Activated T-helper 9 cell treated with anti-CD3 and anti-CD28 coated beads, Interleukin-2, amount 50 U/mL, for 16 hours (primary cell): Measurements from ENCODE around the gene TTN.
"Not testable (repeated sequence)": the region's sequence is repeated elsewhere in the genome, so short reads cannot be mapped to it uniquely, and the experiment has no call there.

Experiments
- DNase-seq: peaks from one replicate; pipeline ENCODE4 v3.0.0-alpha.2; 2020; ENCODE audit warnings: low read depth

The TTN gene

GRCh38 chr2:178733975-178734374 is 73.2 kb downstream of the TTN start:
- no peak for DNase-seq

- no peak for DNase-seq
These were observed 74.3 kb downstream of the TTN start for GRCh38 chr2:178732913-178733312.

- no peak for DNase-seq
These were observed 75.9 kb downstream of the TTN start for GRCh38 chr2:178731300-178731699.

DNA sequence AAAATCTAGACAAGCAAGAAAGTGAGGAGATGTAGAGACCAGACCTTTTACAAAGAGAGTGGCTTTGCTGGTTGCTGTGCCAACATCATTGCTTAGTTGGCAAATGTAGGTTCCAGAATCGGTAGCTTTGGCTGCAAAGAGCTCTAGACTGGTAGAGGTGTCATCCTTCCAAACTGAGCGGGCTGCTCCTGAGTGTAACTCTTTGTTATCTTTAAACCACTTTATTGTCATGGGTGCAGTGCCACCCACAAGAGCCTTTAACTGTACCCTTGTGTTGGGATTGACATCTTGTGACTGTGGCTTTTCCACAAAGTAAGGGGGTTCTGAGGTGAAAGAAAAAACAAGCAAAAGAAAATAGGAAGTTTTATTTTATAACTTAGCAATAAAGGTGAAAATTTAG is 77.2 kb downstream of the TTN start:
- DNase-seq: no peak

GRCh38 chr2:178723786-178724346 is 83.4 kb downstream of the TTN start:
- no peak for DNase-seq

DNA sequence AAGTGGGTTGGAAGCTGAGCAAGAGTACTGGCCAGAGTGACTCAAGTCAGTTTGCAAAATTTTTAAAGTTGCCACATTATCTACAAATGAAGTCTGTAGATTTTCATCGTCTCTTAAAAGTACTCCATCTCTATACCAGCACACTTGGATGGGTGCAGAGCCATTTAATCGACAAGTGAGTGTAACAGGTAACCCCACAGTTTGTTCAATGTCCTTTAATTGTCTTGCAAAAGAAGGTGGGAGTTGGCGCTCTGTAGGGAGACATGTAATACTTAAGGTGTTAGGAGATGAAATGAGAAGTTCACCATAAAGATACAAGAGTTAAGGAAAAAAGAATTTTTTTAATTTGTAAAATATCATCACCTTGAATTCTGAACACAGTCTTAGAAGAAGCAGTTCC is 84.9 kb downstream of the TTN start:
- DNase-seq: no peak

- no peak for DNase-seq
These were observed 88.2 kb downstream of the TTN start for GRCh38 chr2:178718988-178719387.

GRCh38 chr2:178718283-178718682 is 88.9 kb downstream of the TTN start:
- DNase-seq: no peak

DNA sequence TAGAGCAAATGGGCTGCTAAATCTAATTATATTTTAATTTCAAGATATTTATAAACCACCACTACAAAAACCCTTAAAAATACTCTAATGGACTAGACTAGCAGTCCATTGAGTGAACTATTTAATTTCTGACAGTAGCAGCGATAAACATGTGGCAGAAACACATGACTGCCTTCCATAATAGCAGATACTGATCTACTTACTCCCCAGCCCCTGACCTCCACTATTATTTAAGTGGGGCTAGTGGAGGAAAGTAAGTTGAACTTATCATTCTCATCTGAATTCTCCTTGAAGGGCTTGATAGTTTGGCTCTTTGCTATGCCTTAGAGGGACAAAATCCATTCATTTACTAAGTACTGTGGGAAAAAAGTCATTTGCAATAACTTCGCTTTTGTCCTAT is 90.8 kb downstream of the TTN start:
- DNase-seq: no peak

DNA sequence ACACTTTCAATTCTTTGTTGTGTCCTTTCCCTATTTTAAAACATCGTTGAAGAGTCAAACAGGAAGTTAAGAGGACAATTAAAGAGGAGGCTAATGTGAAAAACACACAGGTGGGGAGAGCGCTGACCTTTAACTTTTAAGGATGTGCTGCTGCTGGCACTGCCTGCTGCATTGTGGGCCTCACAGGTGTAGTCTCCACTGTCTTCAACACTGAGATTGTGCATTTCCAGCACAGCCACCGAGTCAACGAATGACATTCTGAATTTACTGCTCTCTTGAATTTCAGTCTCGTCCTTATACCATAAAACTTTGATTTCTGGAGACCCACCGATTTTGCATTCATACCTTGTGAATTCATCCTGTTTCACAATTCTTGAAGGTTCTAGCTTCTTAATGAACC is 91.9 kb downstream of the TTN start:
- no peak for DNase-seq

- DNase-seq: no peak
These were observed 99.7 kb downstream of the TTN start for GRCh38 chr2:178707476-178707875.

GRCh38 chr2:178704876-178705275 is 102.3 kb downstream of the TTN start:
- no peak for DNase-seq

- DNase-seq: no peak
These were observed 104.9 kb downstream of the TTN start for GRCh38 chr2:178702361-178702760.

GRCh38 chr2:178700922-178701342 is 106.3 kb downstream of the TTN start:
- DNase-seq: no peak

GRCh38 chr2:178700136-178700535 is 107.1 kb downstream of the TTN start:
- DNase-seq: no peak

GRCh38 chr2:178692845-178693244 is 114.4 kb downstream of the TTN start:
- no peak for DNase-seq

GRCh38 chr2:178689808-178690207 is 117.4 kb downstream of the TTN start:
- DNase-seq: no peak

GRCh38 chr2:178683877-178684276 is 123.3 kb downstream of the TTN start:
- DNase-seq: no peak

DNA sequence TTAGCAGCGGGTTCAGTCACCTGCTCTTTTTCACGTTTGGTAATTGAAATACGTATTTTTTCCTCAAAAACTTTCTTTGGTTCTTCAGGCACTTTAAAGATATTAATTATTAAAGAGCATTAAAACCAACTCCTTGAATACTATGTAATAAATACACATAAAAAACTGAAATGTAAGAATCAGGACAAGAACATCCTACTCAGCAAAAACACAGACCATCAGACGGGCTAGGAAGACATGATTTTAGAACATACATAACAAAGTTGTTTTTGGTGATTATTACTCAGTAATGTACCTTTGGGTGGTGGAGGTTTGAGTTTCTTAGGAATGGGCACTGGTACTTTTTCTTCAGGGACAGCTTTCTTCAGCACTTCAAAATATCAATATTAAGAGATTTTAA is 126.1 kb downstream of the TTN start:
- no peak for DNase-seq

GRCh38 chr2:178679891-178680290 is 127.3 kb downstream of the TTN start:
- no peak for DNase-seq

GRCh38 chr2:178677599-178677998 is 129.6 kb downstream of the TTN start:
- no peak for DNase-seq

GRCh38 chr2:178676046-178676445 is 131.2 kb downstream of the TTN start:
- no peak for DNase-seq

DNA sequence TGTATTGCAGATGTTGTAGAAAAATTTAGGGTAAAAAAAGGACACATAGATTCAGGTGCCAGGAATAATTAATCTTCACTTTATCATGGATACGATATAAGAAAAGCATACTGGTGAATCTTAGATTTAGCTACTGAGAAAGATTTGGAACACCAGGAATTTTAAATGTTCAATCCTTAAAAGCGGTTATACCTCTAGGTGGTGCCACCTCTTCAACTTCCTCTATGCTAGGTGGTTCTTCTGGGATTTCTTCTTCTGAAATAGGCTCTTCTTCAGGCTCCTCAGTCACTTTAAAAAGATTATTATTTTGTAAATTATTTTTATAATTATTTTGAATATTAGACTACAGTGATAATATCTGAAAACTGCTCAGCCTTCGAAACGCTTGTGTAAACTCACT is 133.1 kb downstream of the TTN start:
- no peak for DNase-seq

GRCh38 chr2:178666458-178666857 is 140.8 kb downstream of the TTN start:
- no peak for DNase-seq

- not testable (repeated sequence) for DNase-seq
These were observed 148.7 kb downstream of the TTN start for GRCh38 chr2:178658480-178658879.
